GM19468 (cell line): Measurements from ENCODE around the gene THAP4.

Source experiments
- ATAC-seq: cut with Tn5 transposase; IDR thresholded peaks from one replicate; pipeline ENCODE4 v1.9.1; 2021; ENCODE audit warnings: mild to moderate bottlenecking, moderate library complexity, moderate number of reproducible peaks; ENCODE audit not compliant: unreplicated experiment; ENCODE audit errors: extremely low read depth

THAP4 gene

DNA sequence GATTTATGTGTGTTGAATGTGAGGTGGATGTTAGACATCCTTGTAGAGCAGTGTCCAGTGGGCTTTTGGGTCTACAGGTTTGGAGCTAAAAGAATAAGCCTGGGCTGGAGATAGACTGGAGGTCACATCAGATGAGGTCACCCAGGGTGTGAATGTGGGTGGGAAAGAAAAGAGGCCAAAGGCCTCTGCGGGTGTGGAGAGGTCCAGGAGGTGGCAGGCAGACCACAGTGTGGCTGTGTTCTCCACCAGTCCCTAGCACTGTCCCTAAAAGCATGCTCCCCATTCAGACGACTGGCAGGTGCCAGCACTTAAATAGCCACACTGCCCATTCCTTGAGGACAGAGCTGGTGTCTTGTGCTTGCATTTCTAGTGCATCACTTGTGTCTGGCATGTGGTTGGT is 4.7 kb upstream of the THAP4 start:
- no peak for ATAC-seq

GRCh38 chr2:241640165-241640795 is 3.3 kb upstream of the THAP4 start:
- ATAC-seq: no peak

DNA sequence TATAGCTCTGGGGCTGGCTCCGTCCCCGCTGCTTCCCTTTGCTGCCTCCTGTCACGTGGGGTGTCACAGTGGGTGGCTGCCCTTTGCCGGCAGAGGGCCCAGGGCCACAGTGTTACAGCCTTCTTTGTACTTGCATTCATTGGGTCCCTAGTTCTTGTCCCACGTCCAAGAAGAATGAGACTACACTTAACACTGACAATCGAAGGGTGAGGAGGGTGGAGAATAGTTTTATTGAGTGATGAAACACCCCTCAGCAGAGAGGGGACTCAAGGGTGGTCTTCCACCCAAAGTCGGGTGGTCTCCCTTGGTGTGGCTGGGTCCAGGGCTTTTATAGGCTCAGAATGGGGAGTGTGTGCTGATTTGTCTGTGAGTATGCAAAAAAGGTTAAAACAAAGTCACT is 2.4 kb upstream of the THAP4 start:
- ATAC-seq: no peak

DNA sequence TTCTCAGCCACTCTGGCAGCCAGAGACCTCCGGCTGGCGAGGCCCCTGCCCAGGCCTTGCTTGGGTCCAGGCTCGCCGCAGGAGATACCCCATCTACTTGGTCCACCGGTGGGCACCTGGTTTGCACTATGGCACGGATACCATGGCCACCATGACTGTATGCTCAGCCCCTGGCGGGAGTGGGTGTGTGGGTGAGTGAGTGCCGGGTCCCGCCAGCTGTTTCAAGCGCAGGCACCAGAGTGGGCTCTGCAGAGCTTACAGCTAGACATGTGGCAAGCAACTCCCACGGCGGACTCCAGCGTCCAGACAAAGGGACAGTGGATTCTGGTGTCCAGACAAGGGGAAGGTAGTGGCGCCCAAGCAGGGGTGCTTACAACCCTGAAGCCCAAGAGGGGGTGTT is 2.0 kb upstream of the THAP4 start:
- ATAC-seq: no peak

- no peak for ATAC-seq
Measured at GRCh38 chr2:241637795-241638660, 1.1 kb upstream of the THAP4 start.

DNA sequence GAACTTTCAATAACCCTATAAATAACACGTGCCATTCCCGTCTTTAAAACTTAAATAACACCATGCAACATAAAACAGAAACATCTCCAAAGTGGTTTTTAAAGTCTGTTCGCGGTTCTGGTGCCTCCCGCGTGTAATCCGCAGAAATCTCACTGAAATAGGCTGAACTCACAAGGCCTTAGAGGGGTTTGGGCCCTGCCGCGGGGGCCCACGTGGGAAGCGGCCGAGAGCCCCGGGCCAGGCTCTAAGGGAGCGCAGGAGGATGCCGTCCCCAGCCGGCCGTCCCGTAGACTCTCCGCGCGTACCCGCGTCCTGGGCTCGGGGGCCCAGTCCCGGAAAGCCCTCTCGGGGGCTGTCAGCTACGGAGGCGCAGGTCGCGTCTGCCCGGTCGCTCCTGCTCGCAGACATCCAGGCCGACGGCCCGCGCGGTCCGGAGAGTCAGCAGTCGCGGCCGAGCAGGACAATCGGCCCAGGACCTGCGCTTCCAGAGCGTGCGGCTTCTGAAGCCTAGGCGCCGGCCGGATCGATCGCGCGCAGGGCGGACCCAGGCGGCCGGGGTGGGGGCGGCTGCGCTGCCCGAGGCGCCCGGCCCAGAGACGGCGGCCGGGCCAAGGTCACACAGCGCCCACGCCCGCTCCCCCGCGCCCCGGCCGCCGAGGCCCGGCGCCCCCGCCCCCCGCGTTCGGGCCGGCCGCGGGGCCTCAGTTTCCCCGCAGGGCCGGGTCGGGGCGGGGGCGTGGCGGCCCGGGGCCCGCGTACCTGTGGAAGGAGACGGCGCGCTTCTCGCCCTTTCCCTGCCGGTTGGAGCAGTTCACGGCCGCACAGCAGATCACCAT is 558 bp downstream of the THAP4 start:
- ATAC-seq: peak; percentile 8

DNA sequence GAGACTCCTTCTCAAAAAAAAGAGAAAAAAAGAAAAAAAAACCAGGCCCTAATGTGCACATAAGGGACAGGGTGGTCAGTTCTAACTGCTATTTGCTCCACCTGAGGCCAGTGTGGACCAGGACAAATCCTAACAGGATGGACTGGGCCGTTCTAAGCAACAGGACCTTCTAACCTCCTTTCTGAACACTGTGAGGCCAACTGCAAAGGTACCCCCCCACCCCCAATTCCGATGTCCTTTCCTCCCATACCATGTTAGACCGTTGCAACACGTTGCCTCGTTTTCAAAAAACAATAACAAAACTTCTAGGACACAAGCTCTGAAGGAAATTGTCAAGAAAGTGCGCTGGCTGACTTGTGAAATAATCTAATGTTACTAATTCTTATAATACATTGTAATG is 1.2 kb downstream of the THAP4 start:
- no peak for ATAC-seq

DNA sequence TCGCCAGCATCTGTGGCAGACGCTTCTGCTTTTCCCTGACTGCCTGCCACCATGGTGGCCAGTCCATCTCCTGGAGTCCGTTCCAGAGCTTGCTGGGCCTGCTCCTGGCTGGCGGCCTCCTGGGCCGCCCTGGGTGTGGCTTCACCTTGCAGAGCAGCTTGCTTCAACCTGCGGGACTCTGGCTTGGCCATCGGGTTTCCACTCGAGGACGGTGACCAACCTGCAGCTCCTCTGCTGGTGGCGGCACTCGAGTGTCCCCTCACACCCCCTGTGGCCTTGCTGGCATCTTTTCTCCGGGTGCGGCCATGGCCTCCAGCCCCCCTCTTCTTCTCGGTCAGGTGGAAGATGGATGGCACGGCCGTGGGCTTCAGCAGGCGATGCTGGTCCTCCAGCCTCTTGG is 3.4 kb downstream of the THAP4 start:
- no peak for ATAC-seq

- ATAC-seq: no peak
Measured at GRCh38 chr2:241632478-241633325, 4.3 kb downstream of the THAP4 start.

GRCh38 chr2:241629762-241630435 is 7.1 kb downstream of the THAP4 start:
- no peak for ATAC-seq

DNA sequence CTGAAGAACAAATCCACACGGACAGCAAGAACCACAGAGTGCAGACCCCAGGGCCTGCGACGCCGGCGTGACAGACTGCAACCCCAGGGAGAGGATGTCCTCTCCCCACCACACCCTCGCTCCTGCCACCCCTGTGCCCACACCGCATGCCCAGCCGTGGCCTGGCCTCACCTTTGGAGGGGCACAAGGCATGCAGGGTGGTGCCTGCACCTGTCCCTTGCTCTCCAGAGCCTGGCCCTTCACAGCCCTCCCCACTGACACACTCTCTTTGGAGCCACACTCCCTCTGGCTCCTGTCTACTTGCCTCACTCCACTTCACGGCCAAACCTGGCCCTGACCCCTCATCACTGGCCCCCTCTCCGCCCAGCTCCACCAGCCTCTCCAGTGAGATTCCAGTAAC is 9.3 kb downstream of the THAP4 start:
- ATAC-seq: no peak

- ATAC-seq: no peak
Measured at GRCh38 chr2:241620419-241620769, 16.6 kb downstream of the THAP4 start.

DNA sequence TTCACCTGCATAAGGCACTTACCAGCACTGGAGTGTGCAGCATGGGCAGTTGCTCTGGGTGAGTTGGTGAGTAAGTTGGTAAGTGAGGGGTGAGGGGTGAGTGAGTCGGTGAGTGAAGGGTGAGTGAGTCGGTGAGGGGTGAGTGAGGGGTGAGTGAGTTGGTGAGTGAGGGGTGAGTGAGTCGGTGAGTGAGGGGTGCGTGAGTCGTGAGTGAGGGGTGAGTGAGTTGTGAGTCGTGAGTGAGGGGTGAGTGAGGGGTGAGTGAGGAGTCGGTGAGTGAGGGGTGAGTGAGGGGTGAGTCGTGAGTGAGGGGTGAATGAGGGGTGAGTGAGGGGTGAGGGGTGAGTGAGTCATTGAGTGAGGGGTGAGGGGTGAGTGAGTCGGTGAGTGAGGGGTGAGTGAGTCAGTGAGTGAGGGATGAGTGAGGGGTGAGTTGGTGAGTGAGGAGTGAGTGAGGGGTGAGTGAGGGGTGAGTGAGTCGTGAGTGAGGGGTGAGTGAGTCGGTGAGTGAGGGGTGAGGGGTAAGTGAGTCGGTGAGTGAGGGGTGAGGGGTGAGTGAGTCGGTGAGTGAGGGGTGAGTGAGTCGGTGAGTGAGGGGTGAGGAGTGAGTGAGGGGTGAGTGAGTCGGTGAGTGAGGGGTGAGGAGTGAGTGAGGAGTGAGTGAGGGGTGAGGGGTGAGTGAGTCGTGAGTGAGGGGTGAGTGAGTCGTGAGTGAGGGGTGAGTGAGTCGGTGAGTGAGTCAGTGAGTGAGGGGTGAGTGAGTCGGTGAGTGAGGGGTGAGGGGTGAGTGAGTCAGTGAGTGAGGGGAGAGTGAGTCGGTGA is 17.1 kb downstream of the THAP4 start:
- no peak for ATAC-seq

DNA sequence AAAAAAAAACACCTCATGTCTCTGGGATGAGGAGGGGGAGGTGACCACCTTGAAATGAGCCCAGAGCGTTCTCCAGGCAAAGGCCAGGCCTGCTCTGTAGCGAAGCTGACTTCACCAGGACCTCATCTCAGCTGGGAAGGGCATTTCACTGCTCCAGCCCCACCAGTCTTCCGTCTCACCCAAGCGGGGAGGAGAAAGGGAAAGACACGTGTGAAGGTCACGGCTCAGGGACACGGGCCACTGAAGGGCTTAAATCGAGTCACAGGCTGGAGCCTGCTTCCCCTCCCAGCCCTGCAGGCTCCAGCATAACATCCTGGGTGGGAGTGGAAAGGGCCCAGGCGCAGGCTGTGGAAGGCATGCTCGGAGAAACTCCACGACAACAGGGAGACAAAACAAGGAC is 18.1 kb downstream of the THAP4 start:
- no peak for ATAC-seq

GRCh38 chr2:241618296-241618805 is 18.6 kb downstream of the THAP4 start:
- no peak for ATAC-seq

GRCh38 chr2:241617431-241618154 is 19.4 kb downstream of the THAP4 start:
- no peak for ATAC-seq

- ATAC-seq: no peak
Measured at GRCh38 chr2:241616168-241617125, 20.5 kb downstream of the THAP4 start.
